Measurements from ENCODE around the gene ELOA.

GRCh38 chr1:23751815-23752200 lies 8.5 kb downstream of the ELOA start:
- no peak for TF ChIP-seq CTCF (IDR thresholded peaks at IDR 0.05)
- TF ChIP-seq POLR2AphosphoS5 (IDR thresholded peaks at IDR 0.05) = no peak
- no peak for TF ChIP-seq EP300 (IDR thresholded peaks at IDR 0.05)
- TF ChIP-seq POLR2A (IDR thresholded peaks at IDR 0.05) = no peak

Data from suprapubic skin (tissue), 4 donors.